H9 (cell line): ENCODE measurements around the gene COL23A1. TPM values are rescaled to one million over a fixed set of nuclear protein-coding genes. Genes with fewer than 3 reads are reported as not detected.

Experiments used
- DNase-seq: peaks from one replicate; pipeline ENCODE4 v3.0.0-alpha.2; 2017
- H2AFZ ChIP-seq: one replicate; pipeline ENCODE4 v1.6.1; 2013; ENCODE audit warnings: mild to moderate bottlenecking, low read length, control low read depth, moderate library complexity
- H2AK5ac ChIP-seq: 2 replicates; pipeline ENCODE4 v1.6.1; 2013; ENCODE audit warnings: low read length, control low read depth, mixed read lengths; ENCODE audit not compliant: insufficient read length
- H2BK120ac ChIP-seq: one replicate; pipeline ENCODE4 v1.6.1; 2013; ENCODE audit warnings: low read depth, mild to moderate bottlenecking, low read length, control low read depth, inconsistent platforms; ENCODE audit not compliant: poor library complexity, severe bottlenecking
- H2BK12ac ChIP-seq: 2 replicates; pipeline ENCODE4 v1.6.1; 2013; ENCODE audit warnings: low read length, control low read depth, mixed read lengths, low read depth; ENCODE audit not compliant: insufficient read length
- H2BK15ac ChIP-seq: 2 replicates; pipeline ENCODE4 v1.6.1; 2013; ENCODE audit warnings: low read depth, low read length, control low read depth
- H2BK20ac ChIP-seq: one replicate; pipeline ENCODE4 v1.6.1; 2013; ENCODE audit warnings: low read depth, mild to moderate bottlenecking, low read length, control low read depth, inconsistent platforms; ENCODE audit not compliant: poor library complexity, severe bottlenecking
- H2BK5ac ChIP-seq: 2 replicates; pipeline ENCODE4 v1.6.1; 2013; ENCODE audit warnings: low read length, control low read depth, mixed read lengths; ENCODE audit not compliant: insufficient read length
- H3K14ac ChIP-seq: 2 replicates; pipeline ENCODE4 v1.6.1; 2013; ENCODE audit warnings: low read length, control low read depth; ENCODE audit not compliant: insufficient read depth
- H3K18ac ChIP-seq: 2 replicates; pipeline ENCODE4 v1.6.1; 2013; ENCODE audit warnings: low read depth, mild to moderate bottlenecking, mixed read lengths, low read length, control low read depth; ENCODE audit not compliant: insufficient read length
- H3K23ac ChIP-seq: 2 replicates; pipeline ENCODE4 v1.6.1; 2013; ENCODE audit warnings: low read length, control low read depth, mixed read lengths, low read depth; ENCODE audit not compliant: insufficient read length
- H3K23me2 ChIP-seq: 2 replicates; pipeline ENCODE4 v1.6.1; 2013; ENCODE audit warnings: low read depth, mild to moderate bottlenecking, mixed read lengths, low read length, control low read depth; ENCODE audit not compliant: insufficient read length, poor library complexity, severe bottlenecking
- H3K27ac ChIP-seq: 2 replicates; pipeline ENCODE4 v1.5.1; 2013; ENCODE audit warnings: low read length, control low read depth, mixed read lengths, low read depth; ENCODE audit not compliant: insufficient read length
- H3K27me3 ChIP-seq: 2 replicates; pipeline ENCODE4 v1.6.1; 2013; ENCODE audit warnings: low read length, control low read depth, inconsistent platforms; ENCODE audit not compliant: insufficient read depth
- H3K4ac ChIP-seq: 2 replicates; pipeline ENCODE4 v1.6.1; 2013; ENCODE audit warnings: low read depth, mild to moderate bottlenecking, control low read depth, inconsistent platforms, low read length, moderate library complexity
- H3K4me1 ChIP-seq: 2 replicates; pipeline ENCODE4 v1.6.1; 2013; ENCODE audit warnings: low read length, control low read depth, inconsistent platforms; ENCODE audit not compliant: insufficient read depth
- H3K4me2 ChIP-seq: 2 replicates; pipeline ENCODE4 v1.6.1; 2013; ENCODE audit warnings: low read length, control low read depth, mixed read lengths; ENCODE audit not compliant: insufficient read length, insufficient read depth
- H3K56ac ChIP-seq: 2 replicates; pipeline ENCODE4 v1.6.1; 2013; ENCODE audit warnings: low read depth, mild to moderate bottlenecking, mixed read lengths, low read length, control low read depth; ENCODE audit not compliant: insufficient read length
- H3K79me1 ChIP-seq: 2 replicates; pipeline ENCODE4 v1.6.1; 2013; ENCODE audit warnings: low read depth, mild to moderate bottlenecking, moderate library complexity, low read length, control low read depth, inconsistent platforms; ENCODE audit not compliant: insufficient read depth, poor library complexity, severe bottlenecking
- H3K79me2 ChIP-seq: 2 replicates; pipeline ENCODE4 v1.6.1; 2013; ENCODE audit warnings: low read length, control low read depth, inconsistent platforms; ENCODE audit not compliant: insufficient read depth
- H3K9ac ChIP-seq: 2 replicates; pipeline ENCODE4 v1.6.1; 2013; ENCODE audit warnings: low read length, control low read depth, mixed read lengths; ENCODE audit not compliant: insufficient read length; ENCODE audit errors: extremely low read depth
- H3K9me3 ChIP-seq: one replicate; pipeline ENCODE4 v1.6.1; 2013; ENCODE audit warnings: low read depth, low read length, inconsistent platforms; ENCODE audit not compliant: control insufficient read depth
- H3T11ph ChIP-seq: one replicate; pipeline ENCODE4 v1.6.1; 2013; ENCODE audit warnings: mild to moderate bottlenecking, low read length, control low read depth, inconsistent platforms
- H4K20me1 ChIP-seq: one replicate; pipeline ENCODE4 v1.6.1; 2013; ENCODE audit not compliant: control insufficient read depth, insufficient read length, insufficient read depth
- H4K5ac ChIP-seq: 2 replicates; pipeline ENCODE4 v1.6.1; 2013; ENCODE audit warnings: low read depth, mild to moderate bottlenecking, mixed read lengths, low read length, control low read depth; ENCODE audit not compliant: insufficient read length
- H4K8ac ChIP-seq: replicated peaks from 2 replicates; pipeline ENCODE4 v1.6.1; 2013; ENCODE audit warnings: low read length, control low read depth, mixed read lengths, low read depth; ENCODE audit not compliant: insufficient read length
- H4K91ac ChIP-seq: 2 replicates; pipeline ENCODE4 v1.6.1; 2013; ENCODE audit warnings: low read depth, mild to moderate bottlenecking, moderate library complexity, mixed read lengths, low read length, control low read depth; ENCODE audit not compliant: insufficient read length
- H3K27ac Mint-ChIP-seq, 3 experiments: 2 replicates in 2 of 3; 3 replicates in 1 of 3; pipeline ENCODE4 v1.8.0; 2020 to 2021; ENCODE audit warnings: mixed read lengths in 3 of 3, mild to moderate bottlenecking in 1 of 3, moderate library complexity in 1 of 3
- H3K27me3 Mint-ChIP-seq: 2 replicates; pipeline ENCODE4 v1.8.0; 2021; ENCODE audit warnings: low read depth, mild to moderate bottlenecking, moderate library complexity, mixed read lengths
- H3K36me3 Mint-ChIP-seq, 3 experiments: 2 replicates in 2 of 3; 3 replicates in 1 of 3; pipeline ENCODE4 v1.8.0; 2020 to 2021; ENCODE audit warnings: low read depth in 3 of 3, mixed read lengths in 3 of 3; ENCODE audit not compliant: insufficient read depth in 1 of 3
- H3K4me1 Mint-ChIP-seq, 2 experiments: 2 replicates each; pipeline ENCODE4 v1.8.0; 2020; ENCODE audit warnings: mixed read lengths in 2 of 2
- H3K4me3 Mint-ChIP-seq, 2 experiments: 2 replicates in 1 of 2; 3 replicates in 1 of 2; pipeline ENCODE4 v1.8.0; 2020 to 2021; ENCODE audit warnings: mild to moderate bottlenecking in 2 of 2, mixed read lengths in 2 of 2, moderate library complexity in 1 of 2
- H3K9me3 Mint-ChIP-seq, 2 experiments: 2 replicates in 1 of 2; 3 replicates in 1 of 2; pipeline ENCODE4 v1.8.0; 2020; ENCODE audit warnings: mild to moderate bottlenecking in 2 of 2, mixed read lengths in 2 of 2, moderate library complexity in 1 of 2
- WGBS: extraction: QIAGEN DNeasy Blood & Tissue Kit; methylation state at CpG from one replicate; pipeline ENCODE4 v1.1.7; 2013; ENCODE audit warnings: missing lambda C conversion rate, low lambda C conversion rate, mixed read lengths; ENCODE audit not compliant: insufficient read length; ENCODE audit errors: extremely low coverage; 5-methylcytosine and 5-hydroxymethylcytosine counted together
- total RNA-seq: library from RNA; stranded (reverse); gene quantifications from 2 replicates; pipeline ENCODE4 v1.2.1, GENCODE V29; 2021
- TF ChIP-seq, protein P1 (sequence below): fragments of 200-600 bp; sonication (generic); conservative IDR thresholded peaks from 3 replicates; pipeline ENCODE4 v1.8.0; 2021; ENCODE audit warnings: antibody characterized with exemption, mild to moderate bottlenecking

COL23A1 gene
- total RNA-seq, 1 experiment from 2014 or later, result 2.6 TPM

DNA sequence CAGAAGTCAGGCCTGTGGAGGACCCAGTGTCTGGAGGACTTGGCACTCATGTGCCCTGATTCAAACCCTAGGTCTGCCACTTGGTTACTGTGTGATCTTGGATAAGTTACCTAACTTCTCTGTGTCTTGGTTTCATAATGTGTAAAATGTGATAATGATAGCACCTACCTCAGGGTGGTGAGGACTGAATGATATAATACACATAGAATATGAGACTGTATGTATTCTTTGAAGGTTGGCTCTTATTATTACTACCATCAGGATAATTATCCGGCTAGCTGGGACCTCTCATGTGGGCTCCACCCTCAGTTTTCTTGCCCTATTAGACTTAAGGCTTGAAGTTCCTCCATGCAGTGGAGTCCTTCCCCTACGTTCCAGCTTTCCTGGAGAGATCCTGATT lies 172.2 kb downstream of the COL23A1 start:
- no peak overlapping the region for H3K18ac ChIP-seq
- peaks cover 37 to 57% of the 10 kb centered on the region in 2 experiments for H3K4me1 Mint-ChIP-seq
- no peak overlapping the region for H3K23ac ChIP-seq
- no peaks in the 10 kb centered on the region for H3K79me1 ChIP-seq
- H3K4ac ChIP-seq, result no peak overlapping the region
- H2AK5ac ChIP-seq, result no peak overlapping the region
- TF ChIP-seq, protein P1, sequence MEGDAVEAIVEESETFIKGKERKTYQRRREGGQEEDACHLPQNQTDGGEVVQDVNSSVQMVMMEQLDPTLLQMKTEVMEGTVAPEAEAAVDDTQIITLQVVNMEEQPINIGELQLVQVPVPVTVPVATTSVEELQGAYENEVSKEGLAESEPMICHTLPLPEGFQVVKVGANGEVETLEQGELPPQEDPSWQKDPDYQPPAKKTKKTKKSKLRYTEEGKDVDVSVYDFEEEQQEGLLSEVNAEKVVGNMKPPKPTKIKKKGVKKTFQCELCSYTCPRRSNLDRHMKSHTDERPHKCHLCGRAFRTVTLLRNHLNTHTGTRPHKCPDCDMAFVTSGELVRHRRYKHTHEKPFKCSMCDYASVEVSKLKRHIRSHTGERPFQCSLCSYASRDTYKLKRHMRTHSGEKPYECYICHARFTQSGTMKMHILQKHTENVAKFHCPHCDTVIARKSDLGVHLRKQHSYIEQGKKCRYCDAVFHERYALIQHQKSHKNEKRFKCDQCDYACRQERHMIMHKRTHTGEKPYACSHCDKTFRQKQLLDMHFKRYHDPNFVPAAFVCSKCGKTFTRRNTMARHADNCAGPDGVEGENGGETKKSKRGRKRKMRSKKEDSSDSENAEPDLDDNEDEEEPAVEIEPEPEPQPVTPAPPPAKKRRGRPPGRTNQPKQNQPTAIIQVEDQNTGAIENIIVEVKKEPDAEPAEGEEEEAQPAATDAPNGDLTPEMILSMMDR, result no peak
- H3K27ac ChIP-seq, result no peak overlapping the region
- no peak overlapping the region for H2BK120ac ChIP-seq
- H2BK12ac ChIP-seq, result no peak overlapping the region
- H3K27me3 Mint-ChIP-seq, result peaks cover 2% of the 10 kb centered on the region
- H4K20me1 ChIP-seq, result no peaks in the 10 kb centered on the region
- H3K4me2 ChIP-seq, result no peak overlapping the region
- DNase-seq, result no peak
- H4K91ac ChIP-seq, result no peak overlapping the region
- H3T11ph ChIP-seq, result no peak overlapping the region
- no peaks in the 10 kb centered on the region for H3K9me3 Mint-ChIP-seq
- H3K9ac ChIP-seq, result no peak overlapping the region
- H2BK15ac ChIP-seq, result no peak overlapping the region
- no peak overlapping the region for H3K27ac Mint-ChIP-seq
- H3K9me3 ChIP-seq, result no peaks in the 10 kb centered on the region
- no peak overlapping the region for H4K5ac ChIP-seq
- no peaks in the 10 kb centered on the region for H3K27me3 ChIP-seq
- no peak overlapping the region for H3K56ac ChIP-seq
- no peak overlapping the region for H2BK5ac ChIP-seq
- H3K4me3 Mint-ChIP-seq, result no peak overlapping the region
- no peak overlapping the region for H4K8ac ChIP-seq
- no peaks in the 10 kb centered on the region for H3K23me2 ChIP-seq
- H2AFZ ChIP-seq, result no peak overlapping the region
- peaks cover 3% of the 10 kb centered on the region for H3K4me1 ChIP-seq
- H3K36me3 Mint-ChIP-seq, result no peaks in the 10 kb centered on the region
- no peaks in the 10 kb centered on the region for H3K79me2 ChIP-seq
- H2BK20ac ChIP-seq, result no peak overlapping the region
- WGBS, result no CpG with 5 or more reads among the region's 2 CpGs
- H3K14ac ChIP-seq, result no peak overlapping the region
